OCI-LY7 (cell line): Measurements from ENCODE around the gene ZNF85. TPM values are rescaled to one million over a fixed set of nuclear protein-coding genes. Genes with fewer than 3 reads are reported as not detected.

Source experiments
- BruUV-seq: library from RNA; stranded (reverse); fragments of 400-500 nt; replicated peaks from 2 replicates; lab custom pipeline; 2021; lab: Mats Ljungman, UMichigan
- CTCF ChIA-PET: fragments of 300-600 bp; sonication (Branson Sonifier 250); formaldehyde crosslinking; loops from one replicate; lab custom pipeline; 2022; ENCODE audit warnings: antibody characterized with exemption; ENCODE audit not compliant: unreplicated experiment; lab: Charles Lee
- POLR2A ChIA-PET: fragments of 300-600 bp; sonication (Branson Sonifier 250); formaldehyde crosslinking; loops from one replicate; lab custom pipeline; 2022; ENCODE audit warnings: antibody characterized with exemption; lab: Charles Lee
- DNase-seq: peaks from one replicate; pipeline ENCODE4 v3.0.0-alpha.2; 2015; ENCODE audit warnings: low spot score
- H2AFZ ChIP-seq: fragments of 200-600 bp; sonication (generic), shearing (Covaris generic); 2 replicates; pipeline ENCODE4 v1.6.1; 2014; ENCODE audit warnings: mild to moderate bottlenecking, antibody characterized with exemption, low read length, moderate library complexity
- H3K27ac ChIP-seq: fragments of 200-600 bp; sonication (generic); 2 replicates; pipeline ENCODE4 v1.5.1; 2014; ENCODE audit warnings: mixed run types, low read depth, mild to moderate bottlenecking, moderate library complexity, low read length, inconsistent platforms; ENCODE audit not compliant: poor library complexity, severe bottlenecking
- H3K36me3 ChIP-seq: fragments of 200-600 bp; sonication (generic); 2 replicates; pipeline ENCODE4 v1.6.1; 2014; ENCODE audit warnings: mild to moderate bottlenecking, antibody characterized with exemption, low read length, moderate library complexity, mixed read lengths; ENCODE audit not compliant: insufficient read depth
- H3K4me1 ChIP-seq: fragments of 200-600 bp; sonication (generic); 2 replicates; pipeline ENCODE4 v1.5.1; 2014; ENCODE audit warnings: mild to moderate bottlenecking, low read length; ENCODE audit not compliant: insufficient read depth, poor library complexity, severe bottlenecking
- H3K4me2 ChIP-seq: fragments of 200-600 bp; sonication (generic); 2 replicates; pipeline ENCODE4 v1.6.1; 2014; ENCODE audit warnings: mild to moderate bottlenecking, low read length
- H3K4me3 ChIP-seq: fragments of 200-600 bp; sonication (generic); 2 replicates; pipeline ENCODE4 v1.5.1; 2014; ENCODE audit warnings: mild to moderate bottlenecking, low read depth, low read length; ENCODE audit not compliant: poor library complexity, severe bottlenecking
- H3K79me2 ChIP-seq: fragments of 200-600 bp; sonication (generic); 2 replicates; pipeline ENCODE4 v1.6.1; 2016; ENCODE audit warnings: low read depth, mild to moderate bottlenecking, low read length, moderate library complexity, mixed read lengths; ENCODE audit not compliant: insufficient read depth
- H3K9me2 ChIP-seq: fragments of 200-600 bp; sonication (generic); 2 replicates; pipeline ENCODE4 v1.6.1; 2016; ENCODE audit warnings: mild to moderate bottlenecking, low read length, mixed read lengths; ENCODE audit not compliant: insufficient read depth
- H3K9me3 ChIP-seq: fragments of 200-600 bp; sonication (generic); 2 replicates; pipeline ENCODE4 v1.6.1; 2014; ENCODE audit warnings: mild to moderate bottlenecking, mixed run types, low read length, mixed read lengths
- H4K20me1 ChIP-seq: fragments of 200-600 bp; sonication (generic); 2 replicates; pipeline ENCODE4 v1.6.1; 2014; ENCODE audit warnings: mild to moderate bottlenecking, antibody characterized with exemption, low read length, moderate library complexity, mixed read lengths; ENCODE audit not compliant: insufficient read depth
- EZH2phosphoT487 ChIP-seq: fragments of 200-600 bp; sonication (generic); IDR thresholded peaks from 2 replicates; pipeline ENCODE4 v1.6.1; 2018; ENCODE audit warnings: low read depth, borderline replicate concordance, mild to moderate bottlenecking, mixed run types, antibody characterized with exemption, low read length, moderate library complexity, mixed read lengths
- intact Hi-C: fragments of 100-400 bp; cut with micrococcal nuclease; formaldehyde crosslinking; loops from one replicate; pipeline ENCODE4 v1.10.0; 2022; ENCODE audit not compliant: unreplicated experiment
- total RNA-seq, 2 experiments: library from RNA; depleted of rRNA in 1 of 2; stranded (reverse); fragments of >200 nt in 1 of 2; shearing (Covaris generic) in 1 of 2; gene quantifications; 2 replicates each; pipeline ENCODE4 v1.2.3, GENCODE V29; 2014 to 2022
- TF ChIP-seq, protein P1 (sequence below): fragments of 200-600 bp; sonication (generic); conservative IDR thresholded peaks from 2 replicates; pipeline ENCODE4 v1.5.1; 2014; ENCODE audit warnings: mild to moderate bottlenecking, antibody characterized with exemption, low read length, moderate library complexity, mixed read lengths

The ZNF85 gene
- total RNA-seq, 2 experiments from 2014 or later, result 25.2 to 26.5 TPM

DNA sequence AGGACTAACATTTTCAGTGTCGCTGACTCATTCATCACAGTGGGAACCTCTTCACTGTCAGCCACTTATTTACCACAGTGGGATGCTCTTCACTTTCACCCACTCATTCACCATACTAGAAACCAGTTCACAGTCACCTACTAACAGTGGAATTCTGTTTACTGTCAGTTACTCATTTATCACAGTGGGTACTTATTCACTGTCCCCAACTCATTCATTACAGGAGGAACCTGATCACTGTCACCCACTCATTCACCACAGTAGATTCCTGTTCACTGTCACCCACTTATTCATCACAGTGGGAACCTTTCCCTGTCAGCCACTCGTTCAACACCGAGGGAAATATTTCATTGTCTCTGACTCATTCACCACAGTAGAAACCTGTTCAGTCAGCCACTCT lies 10.1 kb upstream of the ZNF85 start:
- H3K79me2 ChIP-seq, result no peaks in the 10 kb centered on the region
- H4K20me1 ChIP-seq, result no peaks in the 10 kb centered on the region
- H3K27ac ChIP-seq, result no peak overlapping the region
- H3K4me1 ChIP-seq, result no peaks in the 10 kb centered on the region
- H3K9me3 ChIP-seq, result peaks cover 17% of the 10 kb centered on the region; the same call in 1 of the 2 replicates
- TF ChIP-seq, protein P1, sequence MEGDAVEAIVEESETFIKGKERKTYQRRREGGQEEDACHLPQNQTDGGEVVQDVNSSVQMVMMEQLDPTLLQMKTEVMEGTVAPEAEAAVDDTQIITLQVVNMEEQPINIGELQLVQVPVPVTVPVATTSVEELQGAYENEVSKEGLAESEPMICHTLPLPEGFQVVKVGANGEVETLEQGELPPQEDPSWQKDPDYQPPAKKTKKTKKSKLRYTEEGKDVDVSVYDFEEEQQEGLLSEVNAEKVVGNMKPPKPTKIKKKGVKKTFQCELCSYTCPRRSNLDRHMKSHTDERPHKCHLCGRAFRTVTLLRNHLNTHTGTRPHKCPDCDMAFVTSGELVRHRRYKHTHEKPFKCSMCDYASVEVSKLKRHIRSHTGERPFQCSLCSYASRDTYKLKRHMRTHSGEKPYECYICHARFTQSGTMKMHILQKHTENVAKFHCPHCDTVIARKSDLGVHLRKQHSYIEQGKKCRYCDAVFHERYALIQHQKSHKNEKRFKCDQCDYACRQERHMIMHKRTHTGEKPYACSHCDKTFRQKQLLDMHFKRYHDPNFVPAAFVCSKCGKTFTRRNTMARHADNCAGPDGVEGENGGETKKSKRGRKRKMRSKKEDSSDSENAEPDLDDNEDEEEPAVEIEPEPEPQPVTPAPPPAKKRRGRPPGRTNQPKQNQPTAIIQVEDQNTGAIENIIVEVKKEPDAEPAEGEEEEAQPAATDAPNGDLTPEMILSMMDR, result no peak
- TF ChIP-seq EZH2phosphoT487, result no peak
- H2AFZ ChIP-seq, result no peak overlapping the region
- H3K9me2 ChIP-seq, result no peaks in the 10 kb centered on the region
- ChIA-PET POLR2A (no interaction called here), CTCF (no interaction called here)
- no peaks in the 10 kb centered on the region for H3K36me3 ChIP-seq
- no TSS peak for BruUV-seq
- no peak overlapping the region for H3K4me3 ChIP-seq
- no peak for DNase-seq
- intact Hi-C loops, result no loop called here
- no peak overlapping the region for H3K4me2 ChIP-seq

- Histone ChIP-seq H3K79me2 (peaks cover 47% of the 10 kb centered on the region), H3K9me2 (no peaks in the 10 kb centered on the region), H3K4me3 (no peak overlapping the region), H4K20me1 (no peaks in the 10 kb centered on the region), H3K36me3 (peaks cover 57% of the 10 kb centered on the region), H3K4me1 (peaks cover 15% of the 10 kb centered on the region), H3K27ac (no peak overlapping the region), H2AFZ (no peak overlapping the region), H3K9me3 (peaks cover 26% of the 10 kb centered on the region), H3K4me2 (no peak overlapping the region)
- ChIA-PET CTCF (no interaction called here), POLR2A (interaction anchor here (0.6 to 3.5 kb wide), 2 partner anchors 149 to 279 kb away, joined by 3 to 19 read pairs; partner anchors contain the start of gene ZNF66)
- BruUV-seq, result no TSS peak
- no peak for DNase-seq
- TF ChIP-seq, protein P1, result no peak
- TF ChIP-seq EZH2phosphoT487, result no peak
- intact Hi-C loops, result no loop called here
Observed at GRCh38 chr19:20925481-20925880, 2.4 kb downstream of the ZNF85 start.

GRCh38 chr19:20926796-20927195 lies 3.7 kb downstream of the ZNF85 start:
- intact Hi-C loops, result no loop called here
- Histone ChIP-seq H3K36me3 (peaks cover 69% of the 10 kb centered on the region), H3K27ac (no peak overlapping the region), H4K20me1 (no peaks in the 10 kb centered on the region), H3K9me3 (peaks cover 27% of the 10 kb centered on the region), H3K4me1 (peaks cover 15% of the 10 kb centered on the region), H3K4me3 (no peak overlapping the region), H3K4me2 (no peak overlapping the region), H3K9me2 (no peaks in the 10 kb centered on the region), H2AFZ (no peak overlapping the region), H3K79me2 (peaks cover 52% of the 10 kb centered on the region)
- no TSS peak for BruUV-seq
- no peak for DNase-seq
- POLR2A ChIA-PET, result interaction anchor here (1.4 kb wide), 1 partner anchor 150 kb away, joined by 5 read pairs; no protein-coding TSS in a partner anchor
- CTCF ChIA-PET, result no interaction called here
- no peak for TF ChIP-seq EZH2phosphoT487
- TF ChIP-seq, protein P1, result no peak
